ENCODE results near the gene AQP9.

AQP9 gene

GRCh38 chr15:58233341-58233740 lies 95.2 kb downstream of the AQP9 start:
- TF ChIP-seq, protein P1, sequence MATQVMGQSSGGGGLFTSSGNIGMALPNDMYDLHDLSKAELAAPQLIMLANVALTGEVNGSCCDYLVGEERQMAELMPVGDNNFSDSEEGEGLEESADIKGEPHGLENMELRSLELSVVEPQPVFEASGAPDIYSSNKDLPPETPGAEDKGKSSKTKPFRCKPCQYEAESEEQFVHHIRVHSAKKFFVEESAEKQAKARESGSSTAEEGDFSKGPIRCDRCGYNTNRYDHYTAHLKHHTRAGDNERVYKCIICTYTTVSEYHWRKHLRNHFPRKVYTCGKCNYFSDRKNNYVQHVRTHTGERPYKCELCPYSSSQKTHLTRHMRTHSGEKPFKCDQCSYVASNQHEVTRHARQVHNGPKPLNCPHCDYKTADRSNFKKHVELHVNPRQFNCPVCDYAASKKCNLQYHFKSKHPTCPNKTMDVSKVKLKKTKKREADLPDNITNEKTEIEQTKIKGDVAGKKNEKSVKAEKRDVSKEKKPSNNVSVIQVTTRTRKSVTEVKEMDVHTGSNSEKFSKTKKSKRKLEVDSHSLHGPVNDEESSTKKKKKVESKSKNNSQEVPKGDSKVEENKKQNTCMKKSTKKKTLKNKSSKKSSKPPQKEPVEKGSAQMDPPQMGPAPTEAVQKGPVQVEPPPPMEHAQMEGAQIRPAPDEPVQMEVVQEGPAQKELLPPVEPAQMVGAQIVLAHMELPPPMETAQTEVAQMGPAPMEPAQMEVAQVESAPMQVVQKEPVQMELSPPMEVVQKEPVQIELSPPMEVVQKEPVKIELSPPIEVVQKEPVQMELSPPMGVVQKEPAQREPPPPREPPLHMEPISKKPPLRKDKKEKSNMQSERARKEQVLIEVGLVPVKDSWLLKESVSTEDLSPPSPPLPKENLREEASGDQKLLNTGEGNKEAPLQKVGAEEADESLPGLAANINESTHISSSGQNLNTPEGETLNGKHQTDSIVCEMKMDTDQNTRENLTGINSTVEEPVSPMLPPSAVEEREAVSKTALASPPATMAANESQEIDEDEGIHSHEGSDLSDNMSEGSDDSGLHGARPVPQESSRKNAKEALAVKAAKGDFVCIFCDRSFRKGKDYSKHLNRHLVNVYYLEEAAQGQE (IDR thresholded peaks at IDR 0.05; ENCODE audit: insufficient replicate concordance, low read depth), result no peak
- TF ChIP-seq, protein P2, sequence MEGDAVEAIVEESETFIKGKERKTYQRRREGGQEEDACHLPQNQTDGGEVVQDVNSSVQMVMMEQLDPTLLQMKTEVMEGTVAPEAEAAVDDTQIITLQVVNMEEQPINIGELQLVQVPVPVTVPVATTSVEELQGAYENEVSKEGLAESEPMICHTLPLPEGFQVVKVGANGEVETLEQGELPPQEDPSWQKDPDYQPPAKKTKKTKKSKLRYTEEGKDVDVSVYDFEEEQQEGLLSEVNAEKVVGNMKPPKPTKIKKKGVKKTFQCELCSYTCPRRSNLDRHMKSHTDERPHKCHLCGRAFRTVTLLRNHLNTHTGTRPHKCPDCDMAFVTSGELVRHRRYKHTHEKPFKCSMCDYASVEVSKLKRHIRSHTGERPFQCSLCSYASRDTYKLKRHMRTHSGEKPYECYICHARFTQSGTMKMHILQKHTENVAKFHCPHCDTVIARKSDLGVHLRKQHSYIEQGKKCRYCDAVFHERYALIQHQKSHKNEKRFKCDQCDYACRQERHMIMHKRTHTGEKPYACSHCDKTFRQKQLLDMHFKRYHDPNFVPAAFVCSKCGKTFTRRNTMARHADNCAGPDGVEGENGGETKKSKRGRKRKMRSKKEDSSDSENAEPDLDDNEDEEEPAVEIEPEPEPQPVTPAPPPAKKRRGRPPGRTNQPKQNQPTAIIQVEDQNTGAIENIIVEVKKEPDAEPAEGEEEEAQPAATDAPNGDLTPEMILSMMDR (IDR thresholded peaks at IDR 0.05; ENCODE audit: insufficient read depth, low read length), result no peak
- TF ChIP-seq SPI1 (IDR thresholded peaks at IDR 0.05; ENCODE audit: borderline replicate concordance, low read depth), result no peak
- TF ChIP-seq POLR2AphosphoS5 (IDR thresholded peaks at IDR 0.05; ENCODE audit: low read depth), result no peak
- TF ChIP-seq GABPA (IDR thresholded peaks at IDR 0.05; ENCODE audit: low read depth), result no peak
- no peak for DNase-seq (ENCODE audit: low read depth in 1 of 2, low spot score in 1 of 2)
- no peaks in the 10 kb centered on the region for H3K27me3 ChIP-seq (ENCODE audit: insufficient read depth, poor library complexity, severe bottlenecking)
- H3K27ac ChIP-seq (replicated peaks), result no peak overlapping the region
- no peak overlapping the region for H3K4me3 ChIP-seq (replicated peaks; ENCODE audit: insufficient read depth, low read length)
